HL-60 (cell line): ENCODE measurements around the gene TNNI2.

Experiments
- DNase-seq, 2 experiments: peaks; one replicate each; pipeline ENCODE4 v3.0.0-alpha.2; 2010 to 2020; ENCODE audit warnings: low read depth in 1 of 2, low spot score in 1 of 2
- H3K27ac ChIP-seq: fragments of 250-450 bp; sonication (Bioruptor Pico); replicated peaks from 2 replicates; pipeline ENCODE4 v1.5.1; 2020; ENCODE audit warnings: mild to moderate bottlenecking, moderate library complexity
- H3K27me3 ChIP-seq: fragments of 250-450 bp; sonication (Bioruptor Pico); 2 replicates; pipeline ENCODE4 v1.5.1; 2021; ENCODE audit warnings: mild to moderate bottlenecking, moderate library complexity; ENCODE audit not compliant: insufficient read depth, poor library complexity, severe bottlenecking
- H3K4me3 ChIP-seq: replicated peaks from 2 replicates; pipeline ENCODE4 v1.5.1; 2011; ENCODE audit warnings: mild to moderate bottlenecking, control low read depth, low read length; ENCODE audit not compliant: insufficient read depth
- CTCF ChIP-seq: IDR thresholded peaks from one replicate; pipeline ENCODE4 v1.5.1; 2011; ENCODE audit warnings: low read length, control low read depth, inconsistent platforms; ENCODE audit not compliant: insufficient read depth
- GABPA ChIP-seq: IDR thresholded peaks from 2 replicates; pipeline ENCODE4 v1.6.1; 2012; ENCODE audit warnings: low read depth
- POLR2AphosphoS5 ChIP-seq: IDR thresholded peaks from 2 replicates; pipeline ENCODE4 v1.6.1; 2012; ENCODE audit warnings: low read depth
- SPI1 ChIP-seq: IDR thresholded peaks from 2 replicates; pipeline ENCODE4 v1.6.1; 2012; ENCODE audit warnings: low read depth, mild to moderate bottlenecking, borderline replicate concordance
- TF ChIP-seq, protein P1 (sequence below): IDR thresholded peaks from 2 replicates; pipeline ENCODE4 v1.6.1; 2012; ENCODE audit warnings: low read depth; ENCODE audit not compliant: insufficient replicate concordance

The TNNI2 gene

GRCh38 chr11:1820463-1821325, 18.1 kb upstream of the TNNI2 start:
- TF ChIP-seq POLR2AphosphoS5 (no peak), GABPA (no peak), SPI1 (no peak), CTCF (no peak)
- TF ChIP-seq, protein P1, sequence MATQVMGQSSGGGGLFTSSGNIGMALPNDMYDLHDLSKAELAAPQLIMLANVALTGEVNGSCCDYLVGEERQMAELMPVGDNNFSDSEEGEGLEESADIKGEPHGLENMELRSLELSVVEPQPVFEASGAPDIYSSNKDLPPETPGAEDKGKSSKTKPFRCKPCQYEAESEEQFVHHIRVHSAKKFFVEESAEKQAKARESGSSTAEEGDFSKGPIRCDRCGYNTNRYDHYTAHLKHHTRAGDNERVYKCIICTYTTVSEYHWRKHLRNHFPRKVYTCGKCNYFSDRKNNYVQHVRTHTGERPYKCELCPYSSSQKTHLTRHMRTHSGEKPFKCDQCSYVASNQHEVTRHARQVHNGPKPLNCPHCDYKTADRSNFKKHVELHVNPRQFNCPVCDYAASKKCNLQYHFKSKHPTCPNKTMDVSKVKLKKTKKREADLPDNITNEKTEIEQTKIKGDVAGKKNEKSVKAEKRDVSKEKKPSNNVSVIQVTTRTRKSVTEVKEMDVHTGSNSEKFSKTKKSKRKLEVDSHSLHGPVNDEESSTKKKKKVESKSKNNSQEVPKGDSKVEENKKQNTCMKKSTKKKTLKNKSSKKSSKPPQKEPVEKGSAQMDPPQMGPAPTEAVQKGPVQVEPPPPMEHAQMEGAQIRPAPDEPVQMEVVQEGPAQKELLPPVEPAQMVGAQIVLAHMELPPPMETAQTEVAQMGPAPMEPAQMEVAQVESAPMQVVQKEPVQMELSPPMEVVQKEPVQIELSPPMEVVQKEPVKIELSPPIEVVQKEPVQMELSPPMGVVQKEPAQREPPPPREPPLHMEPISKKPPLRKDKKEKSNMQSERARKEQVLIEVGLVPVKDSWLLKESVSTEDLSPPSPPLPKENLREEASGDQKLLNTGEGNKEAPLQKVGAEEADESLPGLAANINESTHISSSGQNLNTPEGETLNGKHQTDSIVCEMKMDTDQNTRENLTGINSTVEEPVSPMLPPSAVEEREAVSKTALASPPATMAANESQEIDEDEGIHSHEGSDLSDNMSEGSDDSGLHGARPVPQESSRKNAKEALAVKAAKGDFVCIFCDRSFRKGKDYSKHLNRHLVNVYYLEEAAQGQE: no peak
- H3K27me3 ChIP-seq: no peaks in the 10 kb centered on the region
- no peak for DNase-seq
- no peak overlapping the region for H3K4me3 ChIP-seq
- no peak overlapping the region for H3K27ac ChIP-seq

GRCh38 chr11:1821562-1821961, 17.2 kb upstream of the TNNI2 start:
- no peak for TF ChIP-seq POLR2AphosphoS5
- no peak for TF ChIP-seq CTCF
- TF ChIP-seq SPI1: no peak
- no peak for TF ChIP-seq GABPA
- TF ChIP-seq, protein P1: no peak
- H3K4me3 ChIP-seq: no peak overlapping the region
- H3K27ac ChIP-seq: no peak overlapping the region
- DNase-seq: no peak
- no peaks in the 10 kb centered on the region for H3K27me3 ChIP-seq

GRCh38 chr11:1822648-1823375, 16.0 kb upstream of the TNNI2 start:
- Histone ChIP-seq H3K27me3 (no peaks in the 10 kb centered on the region), H3K27ac (no peak overlapping the region), H3K4me3 (no peak overlapping the region)
- no peak for DNase-seq
- TF ChIP-seq GABPA (no peak), CTCF (no peak), SPI1 (no peak), POLR2AphosphoS5 (no peak)
- TF ChIP-seq, protein P1: no peak
